Adrenal gland (tissue), 5 donors: ENCODE results near the gene C3orf52.

ENCODE experiments used
- POLR2A ChIP-seq, 2 donors: fragments of 450-650 bp; IDR thresholded peaks; one replicate each; pipeline ENCODE4 v1.6.1; 2017; ENCODE audit warnings: antibody characterized with exemption in 2 of 2, mild to moderate bottlenecking in 2 of 2, moderate library complexity in 1 of 2
- TF ChIP-seq, protein P1 (sequence below), 6 experiments: fragments of 450-650 bp in 4 of 6; fragments of 200-600 bp in 2 of 6; sonication (generic) in 1 of 6; IDR thresholded peaks; 1 replicate in 5 of 6; 2 replicates in 1 of 6; pipeline versions ENCODE4 v1.5.1 to v1.8.0; 2016 to 2021; ENCODE audit warnings: antibody characterized with exemption in 6 of 6, mild to moderate bottlenecking in 2 of 6, moderate library complexity in 1 of 6
- donor health status: DM: no; HTN: no; CAD: no.

DNA sequence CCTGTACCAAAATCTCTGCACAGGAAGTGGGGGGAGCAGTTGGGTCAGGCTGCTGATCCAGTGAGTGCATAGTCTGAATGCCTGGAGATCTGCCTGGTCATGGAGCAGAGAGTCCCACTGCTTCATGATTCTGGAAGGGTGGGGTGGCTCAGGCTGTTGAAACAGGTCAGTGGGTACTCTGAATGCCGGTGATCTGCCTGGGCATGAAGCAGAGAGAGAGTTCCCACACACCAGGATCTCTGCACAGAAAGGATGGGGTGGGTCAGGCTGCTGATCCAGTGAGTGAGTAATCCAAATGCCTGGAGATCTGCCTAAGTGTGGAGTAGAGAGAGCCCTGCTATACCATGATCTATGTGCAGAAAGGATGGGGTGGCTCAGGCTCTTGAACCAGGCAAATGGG is 62.9 kb downstream of the C3orf52 start:
- TF ChIP-seq POLR2A (IDR thresholded peaks at IDR 0.05): no peak
- TF ChIP-seq, protein P1, sequence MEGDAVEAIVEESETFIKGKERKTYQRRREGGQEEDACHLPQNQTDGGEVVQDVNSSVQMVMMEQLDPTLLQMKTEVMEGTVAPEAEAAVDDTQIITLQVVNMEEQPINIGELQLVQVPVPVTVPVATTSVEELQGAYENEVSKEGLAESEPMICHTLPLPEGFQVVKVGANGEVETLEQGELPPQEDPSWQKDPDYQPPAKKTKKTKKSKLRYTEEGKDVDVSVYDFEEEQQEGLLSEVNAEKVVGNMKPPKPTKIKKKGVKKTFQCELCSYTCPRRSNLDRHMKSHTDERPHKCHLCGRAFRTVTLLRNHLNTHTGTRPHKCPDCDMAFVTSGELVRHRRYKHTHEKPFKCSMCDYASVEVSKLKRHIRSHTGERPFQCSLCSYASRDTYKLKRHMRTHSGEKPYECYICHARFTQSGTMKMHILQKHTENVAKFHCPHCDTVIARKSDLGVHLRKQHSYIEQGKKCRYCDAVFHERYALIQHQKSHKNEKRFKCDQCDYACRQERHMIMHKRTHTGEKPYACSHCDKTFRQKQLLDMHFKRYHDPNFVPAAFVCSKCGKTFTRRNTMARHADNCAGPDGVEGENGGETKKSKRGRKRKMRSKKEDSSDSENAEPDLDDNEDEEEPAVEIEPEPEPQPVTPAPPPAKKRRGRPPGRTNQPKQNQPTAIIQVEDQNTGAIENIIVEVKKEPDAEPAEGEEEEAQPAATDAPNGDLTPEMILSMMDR (IDR thresholded peaks at IDR 0.05): no peak
